A673 (cell line): ENCODE data around the gene STARD3NL.

Experiments used
- EZH2 ChIP-seq: fragments of 200-600 bp; sonication (generic); IDR thresholded peaks from 2 replicates; pipeline ENCODE4 v1.6.1; 2017; ENCODE audit warnings: borderline replicate concordance, low read depth, mild to moderate bottlenecking, mixed read lengths, antibody characterized with exemption, low read length; ENCODE audit not compliant: poor library complexity, severe bottlenecking
- TF ChIP-seq, protein P1 (sequence below): fragments of 300-800, 200-600 bp; sonication (generic); conservative IDR thresholded peaks from 2 replicates; pipeline ENCODE4 v1.5.1; 2017; ENCODE audit warnings: low read depth, mild to moderate bottlenecking, antibody characterized with exemption, low read length, moderate library complexity, mixed read lengths

DNA sequence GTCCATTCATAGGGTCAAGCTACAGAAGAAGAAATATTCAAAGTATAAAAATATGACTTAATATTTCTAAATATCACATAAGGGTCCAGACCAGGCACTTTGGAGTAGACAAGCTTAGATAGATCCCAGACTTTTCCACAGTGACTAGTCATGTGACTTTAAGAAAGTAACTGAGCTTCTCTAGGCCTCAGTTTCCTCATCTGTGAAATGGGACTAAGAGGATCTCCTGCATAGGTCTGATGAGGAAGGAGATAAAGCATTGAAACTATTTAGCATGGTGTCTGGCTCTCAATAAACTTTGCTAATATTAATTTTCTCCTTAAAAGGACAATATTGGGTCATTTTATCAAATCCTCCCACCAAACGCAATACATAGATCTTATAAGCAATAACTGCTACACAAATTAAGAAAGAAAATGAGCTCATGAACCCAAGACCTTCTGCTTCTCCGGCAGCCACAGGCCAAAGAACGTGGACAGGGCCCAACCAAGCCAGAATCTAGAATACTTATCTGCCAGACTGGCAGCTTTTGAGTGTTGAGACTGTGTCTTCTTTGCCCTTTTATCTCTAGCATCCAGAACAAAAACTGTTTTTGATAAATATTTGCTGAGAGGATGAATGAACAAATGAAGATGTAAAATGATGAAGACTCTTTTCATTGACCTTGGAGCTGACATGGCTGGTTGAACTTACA lies 97.0 kb downstream of the STARD3NL start:
- TF ChIP-seq, protein P1, sequence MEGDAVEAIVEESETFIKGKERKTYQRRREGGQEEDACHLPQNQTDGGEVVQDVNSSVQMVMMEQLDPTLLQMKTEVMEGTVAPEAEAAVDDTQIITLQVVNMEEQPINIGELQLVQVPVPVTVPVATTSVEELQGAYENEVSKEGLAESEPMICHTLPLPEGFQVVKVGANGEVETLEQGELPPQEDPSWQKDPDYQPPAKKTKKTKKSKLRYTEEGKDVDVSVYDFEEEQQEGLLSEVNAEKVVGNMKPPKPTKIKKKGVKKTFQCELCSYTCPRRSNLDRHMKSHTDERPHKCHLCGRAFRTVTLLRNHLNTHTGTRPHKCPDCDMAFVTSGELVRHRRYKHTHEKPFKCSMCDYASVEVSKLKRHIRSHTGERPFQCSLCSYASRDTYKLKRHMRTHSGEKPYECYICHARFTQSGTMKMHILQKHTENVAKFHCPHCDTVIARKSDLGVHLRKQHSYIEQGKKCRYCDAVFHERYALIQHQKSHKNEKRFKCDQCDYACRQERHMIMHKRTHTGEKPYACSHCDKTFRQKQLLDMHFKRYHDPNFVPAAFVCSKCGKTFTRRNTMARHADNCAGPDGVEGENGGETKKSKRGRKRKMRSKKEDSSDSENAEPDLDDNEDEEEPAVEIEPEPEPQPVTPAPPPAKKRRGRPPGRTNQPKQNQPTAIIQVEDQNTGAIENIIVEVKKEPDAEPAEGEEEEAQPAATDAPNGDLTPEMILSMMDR, result no peak
- no peak for TF ChIP-seq EZH2
